Endothelial cell of umbilical vein (primary cell): ENCODE results near the gene PTPRT. TPM values are rescaled to one million over a fixed set of nuclear protein-coding genes. Genes with fewer than 3 reads are reported as not detected.

Experiments used
- BruUV-seq: library from RNA; stranded (reverse); fragments of 400-500 nt; replicated peaks from 2 replicates; lab custom pipeline; 2021; lab: Mats Ljungman, UMichigan
- CTCF ChIA-PET: fragments of 300-600, 350-600 bp; sonication (Branson Sonifier 250); formaldehyde crosslinking; loops from one replicate; lab custom pipeline; 2021; ENCODE audit warnings: antibody characterized with exemption, inconsistent platforms; lab: Charles Lee
- POLR2A ChIA-PET: fragments of 300-600, 350-600 bp; sonication (Branson Sonifier 250); formaldehyde crosslinking; loops from one replicate; lab custom pipeline; 2021; ENCODE audit warnings: antibody characterized with exemption, inconsistent platforms; lab: Charles Lee
- DNase-seq: peaks from one replicate; pipeline ENCODE4 v3.0.0-alpha.2; 2011; ENCODE audit warnings: low read depth, low spot score
- FAIRE-seq: peaks from 2 replicates; lab custom pipeline; 2011; peaks lifted over from hg19 to GRCh38; lab: Jason Lieb, UNC
- H2AFZ ChIP-seq: 2 replicates; pipeline ENCODE4 v1.6.0; 2012; ENCODE audit warnings: low read depth, low read length, control low read depth, inconsistent platforms
- H3K27ac ChIP-seq: 2 replicates; pipeline ENCODE4 v1.5.1; 2011; ENCODE audit warnings: low read depth, mild to moderate bottlenecking, control low read depth, low read length, moderate library complexity; ENCODE audit not compliant: insufficient read depth
- H3K27me3 ChIP-seq, 2 experiments: 2 replicates each; pipeline versions ENCODE4 v1.6.0 to v1.6.1; 2011; ENCODE audit warnings: low read length in 2 of 2, mixed read lengths in 1 of 2; ENCODE audit not compliant: control insufficient read depth in 2 of 2, insufficient read depth in 2 of 2
- H3K36me3 ChIP-seq, 2 experiments: 2 replicates in 1 of 2; 3 replicates in 1 of 2; pipeline ENCODE4 v1.5.1; 2011; ENCODE audit warnings: low read length in 2 of 2, mild to moderate bottlenecking in 1 of 2, moderate library complexity in 1 of 2; ENCODE audit not compliant: control insufficient read depth in 2 of 2, insufficient read depth in 2 of 2; ENCODE audit errors: extremely low read depth in 1 of 2
- H3K4me1 ChIP-seq: 3 replicates; pipeline ENCODE4 v1.5.1; 2011; ENCODE audit warnings: mild to moderate bottlenecking, low read length; ENCODE audit not compliant: control insufficient read depth, insufficient read depth; ENCODE audit errors: extremely low read depth
- H3K4me2 ChIP-seq: 2 replicates; pipeline ENCODE4 v1.6.1; 2011; ENCODE audit warnings: low read length, control low read depth, mixed read lengths; ENCODE audit not compliant: insufficient read depth
- H3K4me3 ChIP-seq, 3 experiments: fragments of 200-600 bp in 1 of 3; sonication (generic), shearing (Covaris generic) in 1 of 3; replicated peaks in 1 of 3; 2 replicates each; pipeline ENCODE4 v1.5.1; 2011 to 2016; ENCODE audit warnings: control low read depth in 3 of 3, low read length in 3 of 3, mild to moderate bottlenecking in 2 of 3, inconsistent platforms in 1 of 3, low read depth in 1 of 3, moderate library complexity in 1 of 3; ENCODE audit not compliant: insufficient read depth in 1 of 3
- H3K79me2 ChIP-seq: 2 replicates; pipeline ENCODE4 v1.6.0; 2012; ENCODE audit warnings: low read length, inconsistent platforms; ENCODE audit not compliant: control insufficient read depth, insufficient read depth
- H3K9ac ChIP-seq: replicated peaks from 2 replicates; pipeline ENCODE3; 2011; ENCODE audit warnings: low read length, control low read depth; ENCODE audit not compliant: insufficient read depth; ENCODE audit errors: extremely low read depth
- H3K9me1 ChIP-seq: replicated peaks from 3 replicates; pipeline ENCODE4 v1.6.0; 2011; ENCODE audit warnings: mild to moderate bottlenecking, low read length; ENCODE audit not compliant: control insufficient read depth, insufficient read depth; ENCODE audit errors: extremely low read depth
- H3K9me3 ChIP-seq: replicated peaks from 2 replicates; pipeline ENCODE4 v1.5.1; 2012; ENCODE audit warnings: low read length, inconsistent platforms; ENCODE audit not compliant: control insufficient read depth, insufficient read depth
- H4K20me1 ChIP-seq: replicated peaks from 2 replicates; pipeline ENCODE3; 2011; ENCODE audit warnings: mild to moderate bottlenecking, low read length; ENCODE audit not compliant: control insufficient read depth, insufficient read depth; ENCODE audit errors: extremely low read depth
- CTCF ChIP-seq, 2 donors: IDR thresholded peaks; 1 replicate in 1 of 2; 2 replicates in 1 of 2; pipeline ENCODE4 v1.5.1; 2011; ENCODE audit warnings: low read length in 2 of 2, mild to moderate bottlenecking in 2 of 2, moderate library complexity in 2 of 2, control low read depth in 1 of 2, inconsistent platforms in 1 of 2, low read depth in 1 of 2; ENCODE audit not compliant: insufficient read depth in 1 of 2; ENCODE audit errors: extremely low read depth in 1 of 2
- EZH2 ChIP-seq: IDR thresholded peaks from 2 replicates; pipeline ENCODE4 v1.6.1; 2012; ENCODE audit warnings: borderline replicate concordance, low read depth, mild to moderate bottlenecking, moderate library complexity, low read length, inconsistent platforms; ENCODE audit not compliant: severe bottlenecking
- FOS ChIP-seq: IDR thresholded peaks from 2 replicates; pipeline ENCODE4 v1.6.1; 2011; ENCODE audit warnings: mild to moderate bottlenecking, low read length, moderate library complexity, borderline replicate concordance; ENCODE audit not compliant: insufficient read depth
- GATA2 ChIP-seq: IDR thresholded peaks from 2 replicates; pipeline ENCODE4 v1.7.0; 2011; ENCODE audit warnings: low read depth, mild to moderate bottlenecking, moderate library complexity, mixed read lengths, low read length; ENCODE audit not compliant: insufficient read length, insufficient read depth
- JUN ChIP-seq: IDR thresholded peaks from 2 replicates; pipeline ENCODE4 v1.6.1; 2011; ENCODE audit warnings: borderline replicate concordance, low read depth; ENCODE audit not compliant: insufficient read length, insufficient read depth
- MYC ChIP-seq: IDR thresholded peaks from one replicate; pipeline ENCODE4 v1.6.1; 2011; ENCODE audit warnings: mild to moderate bottlenecking, low read depth, low read length
- POLR2A ChIP-seq: IDR thresholded peaks from 2 replicates; pipeline ENCODE4 v1.6.1; 2012; ENCODE audit warnings: low read depth, mild to moderate bottlenecking, control low read depth, low read length
- POLR2AphosphoS5 ChIP-seq: IDR thresholded peaks from 2 replicates; pipeline ENCODE4 v1.6.1; 2012; ENCODE audit warnings: low read depth, mild to moderate bottlenecking, control low read depth, low read length, moderate library complexity; ENCODE audit not compliant: insufficient read depth
- dilution Hi-C: fragments of 300-500 bp; cut with MboI; formaldehyde crosslinking; loops from one replicate; pipeline ENCODE4 v1.15.0; 2019; ENCODE audit warnings: low sequenced_read_pairs; ENCODE audit not compliant: extremely low pct_ligation_motif_present
- intact Hi-C: fragments of 100-400 bp; cut with micrococcal nuclease; formaldehyde crosslinking; loops from one replicate; pipeline ENCODE4 v1.10.0; 2022
- polyA plus RNA-seq, 4 experiments: library from polyadenylated mRNA; depleted of rRNA in 3 of 4; stranded (reverse) in 3 of 4; unstranded in 1 of 4; fragments of >200 nt; gene quantifications; 2 replicates each; pipeline versions ENCODE4 v1.2.1 to v1.2.3, GENCODE V29; 2011 to 2012; ENCODE audit warnings: missing spikeins in 1 of 4
- total RNA-seq: library from RNA; stranded (reverse); gene quantifications from 2 replicates; pipeline ENCODE4 v1.2.3, GENCODE V29; 2021
- TF ChIP-seq, protein P1 (sequence below): IDR thresholded peaks from 2 replicates; pipeline ENCODE4 v1.6.1; 2011; ENCODE audit not compliant: insufficient read depth, insufficient read length

PTPRT gene
- total and polyA plus RNA-seq, 2 donors (not counting 3 experiments of a cell fraction or from before 2014, with no cell fraction given), result not detected

GRCh38 chr20:43198607-43199006 is 8.9 kb upstream of the PTPRT start:
- TF ChIP-seq EZH2 (no peak), JUN (no peak), POLR2AphosphoS5 (no peak), CTCF (IDR thresholded peaks at IDR 0.05; ENCODE audit: extremely low read depth in 1 of 2, insufficient read depth in 1 of 2, low read depth in 1 of 2, low read length in 2 of 2) (no peak)
- BruUV-seq, result no TSS peak
- dilution Hi-C loops (no loop called here), intact Hi-C loops (no loop called here)
- Histone ChIP-seq H3K4me1 (no peaks in the 10 kb centered on the region), H3K36me3 (no peaks in the 10 kb centered on the region), H3K79me2 (no peaks in the 10 kb centered on the region), H3K4me3 (no peak overlapping the region), H3K27me3 (no peaks in the 10 kb centered on the region), H3K9me1 (no peaks in the 10 kb centered on the region), H3K4me2 (no peak overlapping the region), H3K9ac (no peak overlapping the region), H2AFZ (no peak overlapping the region), H3K27ac (no peak overlapping the region), H3K9me3 (peaks cover 3% of the 10 kb centered on the region), H4K20me1 (no peaks in the 10 kb centered on the region)
- ChIA-PET CTCF (interaction anchor here (1.5 kb wide), 1 partner anchor 10 kb away, joined by 4 read pairs; no protein-coding TSS in a partner anchor), POLR2A (no interaction called here)
- DNase-seq (no peak), FAIRE-seq (no peak)

- Histone ChIP-seq H3K27me3 (no peaks in the 10 kb centered on the region), H3K27ac (no peak overlapping the region), H3K36me3 (no peaks in the 10 kb centered on the region), H4K20me1 (no peaks in the 10 kb centered on the region), H2AFZ (no peak overlapping the region), H3K4me3 (no peak overlapping the region), H3K9me3 (no peaks in the 10 kb centered on the region), H3K9me1 (no peaks in the 10 kb centered on the region), H3K4me2 (no peak overlapping the region), H3K79me2 (no peaks in the 10 kb centered on the region), H3K4me1 (no peaks in the 10 kb centered on the region), H3K9ac (no peak overlapping the region)
- no peak for FAIRE-seq
- intact Hi-C loops, result no loop called here
- ChIA-PET POLR2A (no interaction called here), CTCF (no interaction called here)
- no peak for TF ChIP-seq CTCF (IDR thresholded peaks at IDR 0.05; ENCODE audit: extremely low read depth in 1 of 2, insufficient read depth in 1 of 2, low read depth in 1 of 2, low read length in 2 of 2)
- TF ChIP-seq POLR2AphosphoS5, result no peak
- TF ChIP-seq FOS, result no peak
- no peak for TF ChIP-seq EZH2
- TF ChIP-seq JUN, result no peak
- TF ChIP-seq GATA2, result no peak
- no peak for TF ChIP-seq MYC
- no peak for TF ChIP-seq POLR2A
- TF ChIP-seq, protein P1, sequence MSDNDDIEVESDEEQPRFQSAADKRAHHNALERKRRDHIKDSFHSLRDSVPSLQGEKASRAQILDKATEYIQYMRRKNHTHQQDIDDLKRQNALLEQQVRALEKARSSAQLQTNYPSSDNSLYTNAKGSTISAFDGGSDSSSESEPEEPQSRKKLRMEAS, result no peak
- dilution Hi-C loops, result no loop called here
- DNase-seq, result no peak
- no TSS peak for BruUV-seq
Measured at GRCh38 chr20:43196243-43196642, 6.5 kb upstream of the PTPRT start.
